ENCODE data around the gene TUBA3D.
A peak's percentile ranks its signal among the peaks of the same experiment; 100 is the strongest.
"Not testable (repeated sequence)": the region's sequence is repeated elsewhere in the genome, so short reads cannot be mapped to it uniquely, and the experiment has no call there.

TUBA3D gene

GRCh38 chr2:131521961-131522781 is 46.3 kb downstream of the TUBA3D start:
- TF ChIP-seq CTCF (IDR thresholded peaks at IDR 0.05; ENCODE audit: low read depth, low read length), result no peak
- H3K4me3 ChIP-seq (ENCODE audit: low read depth, low read length), result no peak overlapping the region

- H3K4me3 ChIP-seq (ENCODE audit: low read depth, low read length), result not testable (repeated sequence)
Measured at GRCh38 chr2:131525256-131525655, 49.3 kb downstream of the TUBA3D start.

DNA sequence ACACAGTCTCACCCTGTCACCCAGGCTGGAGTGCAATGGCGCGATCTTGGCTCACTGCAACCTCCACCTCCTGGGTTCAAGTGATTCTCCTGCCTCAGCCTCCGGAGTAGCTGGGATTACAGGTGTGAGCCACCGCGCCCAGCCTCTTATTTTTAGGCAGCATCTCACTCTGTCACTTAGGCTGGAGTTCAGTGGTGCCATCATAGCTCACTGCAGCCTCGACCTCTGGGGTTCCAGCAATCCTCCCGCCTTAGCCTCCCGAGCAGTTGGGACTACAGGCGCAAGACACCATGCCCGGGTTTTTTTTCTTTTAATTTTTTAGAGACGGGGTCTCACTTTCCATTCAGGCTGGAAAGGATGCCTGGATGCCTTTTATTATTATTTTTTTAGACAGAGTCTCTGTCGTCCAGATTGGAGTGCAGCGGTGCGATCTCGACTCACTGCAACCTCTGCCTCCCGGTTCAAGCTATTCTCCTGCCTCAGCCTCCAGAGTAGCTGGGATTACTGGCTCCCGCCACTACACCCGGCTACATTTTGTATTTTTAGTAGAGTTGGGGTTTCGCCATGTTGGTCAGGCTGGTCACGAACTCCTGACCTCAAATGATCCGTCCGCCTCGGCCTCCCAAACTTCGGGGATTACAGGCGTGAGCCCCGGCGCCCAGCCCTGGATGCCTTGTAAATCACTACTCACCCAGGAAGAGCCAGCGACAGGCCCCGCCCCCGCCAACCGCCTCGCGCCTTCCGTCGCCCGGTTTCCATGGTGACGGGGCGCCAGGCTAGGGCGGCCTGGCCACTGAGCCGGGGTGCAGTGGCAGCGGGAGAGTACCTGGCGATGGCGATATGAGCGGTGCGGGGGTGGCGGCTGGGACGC is 51.4 kb downstream of the TUBA3D start, which contains the start of gene CCDC74A:
Gene CCDC74A (plus strand): TSS at position 758 of the 871 bp plus-strand sequence. CDS start 83 bp downstream, at position 841.
- H3K4me3 ChIP-seq (ENCODE audit: low read depth, low read length), result peak within 1 kb of the TSS; percentile 40

- H3K4me3 ChIP-seq (ENCODE audit: low read depth, low read length), result not testable (repeated sequence)
Measured at GRCh38 chr2:131528981-131529863, 53.3 kb downstream of the TUBA3D start.

DNA sequence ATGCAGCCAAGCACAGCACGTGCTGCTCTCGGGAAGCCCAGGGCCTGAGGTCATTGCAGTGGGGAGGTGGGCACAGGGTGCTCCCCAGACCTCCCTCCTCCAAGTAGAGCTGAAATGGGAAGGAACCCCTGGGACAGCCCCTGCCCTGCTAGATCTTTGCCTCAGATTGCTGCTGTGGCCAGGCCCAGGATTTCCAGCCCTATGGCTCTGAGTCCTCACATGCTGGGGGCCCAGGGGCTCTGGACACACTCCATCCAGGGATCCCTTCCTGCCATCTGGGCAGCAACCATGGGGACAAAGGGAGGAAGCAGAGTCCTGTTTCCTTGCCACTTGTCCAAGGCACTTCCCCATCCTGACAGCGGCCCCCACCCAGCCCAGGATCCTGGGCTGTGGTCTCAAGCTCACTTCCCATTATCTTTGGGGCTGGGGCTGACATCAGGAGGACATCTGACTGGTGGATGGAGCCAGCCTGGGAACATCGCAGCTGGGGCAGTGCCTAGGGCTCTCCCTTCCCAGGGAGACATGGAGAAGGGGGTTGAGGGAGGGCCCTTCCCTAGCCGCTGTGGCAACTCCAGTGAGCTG is 54.0 kb downstream of the TUBA3D start:
- not testable (repeated sequence) for H3K4me3 ChIP-seq (ENCODE audit: low read depth, low read length)

GRCh38 chr2:131530626-131531344 is 54.9 kb downstream of the TUBA3D start:
- not testable (repeated sequence) for H3K4me3 ChIP-seq (ENCODE audit: low read depth, low read length)

- H3K4me3 ChIP-seq (ENCODE audit: low read depth, low read length), result not testable (repeated sequence)
Measured at GRCh38 chr2:131531547-131532185, 55.7 kb downstream of the TUBA3D start.
